Peyer's patch (tissue), 4 donors: ENCODE measurements around the gene NOP14.

ENCODE experiments used
- POLR2A ChIP-seq, 2 donors: fragments of 450-650 bp; IDR thresholded peaks; one replicate each; pipeline ENCODE4 v1.5.1; 2017; ENCODE audit warnings: antibody characterized with exemption in 2 of 2, mild to moderate bottlenecking in 2 of 2, moderate library complexity in 2 of 2
- TF ChIP-seq, protein P1 (sequence below), 6 experiments: fragments of 450-650 bp in 4 of 6; fragments of 200-600 bp in 2 of 6; sonication (generic) in 1 of 6; IDR thresholded peaks; one replicate each; pipeline ENCODE4 v1.5.1; 2017 to 2019; ENCODE audit warnings: antibody characterized with exemption in 6 of 6, mild to moderate bottlenecking in 3 of 6, moderate library complexity in 1 of 6

DNA sequence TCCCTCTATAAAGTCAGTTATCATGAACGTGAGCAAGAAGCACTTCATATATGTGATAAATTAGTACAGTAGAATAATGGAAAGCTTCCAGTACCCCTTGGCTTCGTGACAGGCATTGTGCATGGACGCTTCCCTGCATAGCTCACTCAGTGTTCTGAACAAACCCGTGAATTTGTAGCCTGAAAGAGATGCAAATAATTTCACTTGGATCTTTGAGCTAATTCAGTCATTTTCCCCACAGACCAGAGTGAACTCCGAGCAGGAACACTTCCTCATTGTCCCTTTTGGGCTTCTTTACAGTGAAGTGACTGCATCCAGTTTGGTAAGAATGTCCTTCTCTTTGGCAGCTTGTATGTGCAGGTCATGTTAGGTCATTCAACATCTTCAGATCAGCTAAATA is 69.4 kb downstream of the NOP14 start:
- TF ChIP-seq, protein P1, sequence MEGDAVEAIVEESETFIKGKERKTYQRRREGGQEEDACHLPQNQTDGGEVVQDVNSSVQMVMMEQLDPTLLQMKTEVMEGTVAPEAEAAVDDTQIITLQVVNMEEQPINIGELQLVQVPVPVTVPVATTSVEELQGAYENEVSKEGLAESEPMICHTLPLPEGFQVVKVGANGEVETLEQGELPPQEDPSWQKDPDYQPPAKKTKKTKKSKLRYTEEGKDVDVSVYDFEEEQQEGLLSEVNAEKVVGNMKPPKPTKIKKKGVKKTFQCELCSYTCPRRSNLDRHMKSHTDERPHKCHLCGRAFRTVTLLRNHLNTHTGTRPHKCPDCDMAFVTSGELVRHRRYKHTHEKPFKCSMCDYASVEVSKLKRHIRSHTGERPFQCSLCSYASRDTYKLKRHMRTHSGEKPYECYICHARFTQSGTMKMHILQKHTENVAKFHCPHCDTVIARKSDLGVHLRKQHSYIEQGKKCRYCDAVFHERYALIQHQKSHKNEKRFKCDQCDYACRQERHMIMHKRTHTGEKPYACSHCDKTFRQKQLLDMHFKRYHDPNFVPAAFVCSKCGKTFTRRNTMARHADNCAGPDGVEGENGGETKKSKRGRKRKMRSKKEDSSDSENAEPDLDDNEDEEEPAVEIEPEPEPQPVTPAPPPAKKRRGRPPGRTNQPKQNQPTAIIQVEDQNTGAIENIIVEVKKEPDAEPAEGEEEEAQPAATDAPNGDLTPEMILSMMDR (IDR thresholded peaks at IDR 0.05), result no peak
- no peak for TF ChIP-seq POLR2A (IDR thresholded peaks at IDR 0.05)
